ENCODE results near the gene IL20.

IL20 gene, protein sequence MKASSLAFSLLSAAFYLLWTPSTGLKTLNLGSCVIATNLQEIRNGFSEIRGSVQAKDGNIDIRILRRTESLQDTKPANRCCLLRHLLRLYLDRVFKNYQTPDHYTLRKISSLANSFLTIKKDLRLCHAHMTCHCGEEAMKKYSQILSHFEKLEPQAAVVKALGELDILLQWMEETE

DNA sequence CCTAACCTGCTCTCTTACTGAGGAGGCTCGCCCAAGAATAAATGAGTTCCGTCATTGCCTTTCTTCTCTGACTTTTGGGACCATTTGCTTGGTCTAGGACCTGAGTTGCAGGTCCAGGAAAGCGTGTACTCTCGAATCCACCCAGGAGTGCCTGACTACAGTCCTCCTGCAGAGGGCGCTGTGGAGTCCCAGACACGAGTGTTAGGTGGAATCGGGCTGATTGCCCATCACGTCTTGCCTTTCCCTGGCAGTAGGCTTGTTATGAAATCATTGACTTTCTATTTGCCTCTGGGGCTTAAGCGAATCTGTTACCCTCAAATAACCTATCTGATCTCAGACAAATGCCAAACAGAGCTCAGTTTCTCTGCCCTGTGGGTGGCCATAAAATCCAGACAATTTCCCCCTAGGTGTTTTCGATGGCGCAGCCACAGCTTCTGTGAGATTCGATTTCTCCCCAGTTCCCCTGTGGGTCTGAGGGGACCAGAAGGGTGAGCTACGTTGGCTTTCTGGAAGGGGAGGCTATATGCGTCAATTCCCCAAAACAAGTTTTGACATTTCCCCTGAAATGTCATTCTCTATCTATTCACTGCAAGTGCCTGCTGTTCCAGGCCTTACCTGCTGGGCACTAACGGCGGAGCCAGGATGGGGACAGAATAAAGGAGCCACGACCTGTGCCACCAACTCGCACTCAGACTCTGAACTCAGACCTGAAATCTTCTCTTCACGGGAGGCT, at the start of gene IL20:
IL20 (plus strand) TSS at position 685 of the 733 bp plus-strand sequence. CDS start 230 bp downstream, outside the sequence.
- DNase-seq (ENCODE audit: low spot score): peak; percentile 81

DNA sequence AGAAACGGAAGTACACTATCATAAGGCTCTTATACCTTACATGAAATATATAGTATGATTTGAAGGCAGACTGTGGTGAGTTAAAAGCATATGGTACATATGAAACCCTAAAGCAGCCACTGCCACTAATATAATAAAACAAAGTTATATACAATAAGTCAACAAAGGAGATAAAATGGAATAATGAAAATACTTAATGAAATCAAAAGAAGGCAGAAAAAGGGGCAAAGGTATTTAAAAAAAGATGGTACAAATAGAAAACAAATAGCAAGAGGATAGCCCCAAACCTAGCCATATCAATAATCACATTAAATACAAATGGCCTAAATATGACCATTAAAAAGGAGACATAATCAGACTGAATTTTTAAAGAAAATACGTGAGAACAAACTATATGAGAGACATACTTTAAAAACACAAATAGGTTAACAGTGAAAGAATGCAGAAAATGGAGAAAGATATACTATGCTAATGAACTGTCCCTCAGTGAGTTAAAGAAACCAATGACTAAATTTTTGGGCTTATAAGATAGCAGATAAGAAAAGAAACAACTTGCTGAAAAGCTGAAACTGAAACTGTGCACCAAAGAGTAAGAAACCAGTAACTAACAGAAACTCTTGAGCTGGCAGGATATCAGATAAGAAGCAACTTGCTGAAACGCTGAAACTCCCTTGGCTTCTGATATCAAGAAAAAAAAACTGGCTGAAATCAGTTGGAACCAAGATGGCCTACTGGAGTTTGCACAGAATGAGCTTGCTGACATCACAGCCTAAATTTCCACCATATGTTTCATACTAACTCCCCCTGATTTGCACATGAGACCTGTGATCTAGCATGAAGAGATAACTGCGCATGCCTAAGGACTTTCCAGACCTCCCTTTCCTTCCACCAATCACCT, 48.8 kb upstream of the IL20 start:
- no peak for DNase-seq (ENCODE audit: low spot score)

DNA sequence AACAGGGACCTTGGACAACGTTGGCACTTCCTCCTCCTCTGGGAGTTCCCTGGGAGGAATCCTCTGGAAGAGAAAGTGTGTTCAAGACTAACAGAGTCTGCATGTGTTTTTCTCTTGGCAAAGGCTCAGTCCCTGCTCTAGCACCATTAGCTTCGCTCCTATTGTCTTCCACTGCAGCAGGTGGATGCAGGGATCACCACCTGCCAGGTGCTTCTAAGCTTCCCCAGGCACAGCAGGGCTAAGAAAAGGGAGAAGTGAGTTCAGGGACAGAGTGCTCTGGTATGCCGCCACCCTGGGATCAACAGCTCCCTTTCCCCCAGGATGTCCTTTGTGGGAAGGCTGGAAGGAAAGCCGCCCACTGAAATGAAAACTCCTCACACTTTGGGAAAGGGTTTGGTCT, 43.9 kb upstream of the IL20 start:
- no peak for DNase-seq (ENCODE audit: low spot score)

DNA sequence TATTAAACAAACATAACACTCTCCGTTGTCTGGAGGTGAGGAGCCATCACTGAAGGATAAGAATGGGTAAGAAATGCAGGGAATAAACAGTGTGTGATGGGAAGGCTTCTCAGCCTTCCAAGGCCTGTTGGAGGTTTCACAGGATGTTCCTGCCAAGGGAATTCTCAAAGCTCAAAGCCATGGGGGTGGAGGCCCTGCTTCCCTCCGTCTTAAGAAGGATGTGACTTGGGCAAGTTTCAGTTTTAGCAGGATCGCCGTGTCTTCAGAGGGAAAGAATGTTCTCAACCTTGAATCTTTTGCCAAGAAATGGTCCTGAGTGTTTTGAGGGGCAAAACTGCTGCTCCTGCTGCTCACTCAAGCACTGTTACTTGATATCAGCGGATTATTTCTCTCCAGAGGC, 41.7 kb upstream of the IL20 start:
- no peak for DNase-seq (ENCODE audit: low spot score)

DNA sequence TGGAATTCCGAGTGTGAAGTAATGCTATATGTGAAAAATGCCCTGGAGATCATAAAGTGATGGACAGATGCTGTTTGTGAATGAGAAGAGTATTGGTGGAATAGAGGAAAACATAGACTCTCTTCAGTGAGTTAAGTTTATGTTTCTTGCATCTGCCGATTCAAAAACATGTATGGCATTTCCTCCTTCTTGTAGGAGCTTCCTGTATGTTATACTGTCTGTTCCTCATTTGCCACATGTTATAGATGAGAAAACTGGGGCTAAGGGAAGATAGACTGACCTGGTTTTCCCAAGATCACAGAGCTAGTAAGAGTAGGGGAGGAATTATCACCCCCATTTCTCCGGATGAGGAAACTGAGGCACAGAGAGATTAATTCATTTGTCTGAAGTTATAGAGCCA, 41.1 kb upstream of the IL20 start:
- no peak for DNase-seq (ENCODE audit: low spot score)

DNA sequence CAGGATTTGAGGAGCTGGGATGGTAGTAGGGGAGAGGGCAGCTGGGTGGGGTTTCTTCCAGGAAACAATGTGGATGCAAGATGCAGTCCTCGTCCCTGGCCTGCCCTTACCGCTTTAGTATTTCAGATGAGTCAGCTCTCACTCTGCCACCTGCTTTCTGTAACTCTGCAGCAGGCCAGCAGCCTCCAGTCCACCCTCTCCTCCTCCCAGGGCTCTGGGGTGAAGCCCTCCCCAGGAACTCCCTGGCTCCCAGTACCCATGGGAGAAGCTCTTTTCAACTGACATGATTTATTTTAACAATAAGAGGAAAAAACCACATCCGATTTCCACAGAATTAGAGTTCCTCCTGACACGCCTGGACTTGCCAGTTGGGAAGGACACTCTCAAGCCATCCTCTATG, 39.0 kb upstream of the IL20 start:
- DNase-seq (ENCODE audit: low spot score): no peak

DNA sequence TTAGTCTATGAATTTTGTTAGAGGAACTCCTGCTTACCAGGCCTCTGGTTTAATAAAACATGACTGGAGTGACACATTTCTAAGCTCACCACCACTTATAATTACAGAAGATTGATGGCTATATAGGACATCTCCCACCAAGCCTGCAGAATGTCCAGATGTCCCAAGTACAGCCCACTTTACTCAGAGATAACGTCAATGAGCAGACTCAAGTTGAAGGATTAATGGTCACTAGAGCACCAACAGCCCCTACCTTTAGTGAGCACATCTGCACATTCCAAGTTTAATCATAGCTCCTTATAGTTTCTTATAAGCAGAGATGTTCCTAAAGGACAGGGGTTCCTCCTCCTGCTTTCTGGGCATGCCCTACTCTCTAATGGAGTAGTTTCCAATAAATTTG, 37.4 kb upstream of the IL20 start:
- no peak for DNase-seq (ENCODE audit: low spot score)

DNA sequence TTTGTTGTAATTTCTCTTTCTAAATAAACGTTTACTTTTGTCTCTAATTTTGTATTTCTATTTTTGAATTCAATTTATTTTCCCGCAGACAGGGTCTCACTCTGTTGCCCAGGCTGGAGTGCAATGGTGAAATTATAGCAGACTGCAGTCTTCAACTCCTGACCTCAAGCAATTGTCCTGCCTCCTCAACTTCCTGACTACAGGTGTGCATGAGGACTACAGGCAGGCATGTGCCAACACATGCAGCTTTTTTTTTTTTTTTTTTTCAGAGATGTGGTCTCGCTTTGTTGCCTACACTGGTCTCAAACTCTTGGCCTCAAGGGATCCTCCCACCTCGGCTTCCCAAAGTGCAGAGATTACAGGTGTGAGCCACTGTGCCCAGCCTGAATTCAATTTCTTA, 36.7 kb upstream of the IL20 start:
- no peak for DNase-seq (ENCODE audit: low spot score)

DNA sequence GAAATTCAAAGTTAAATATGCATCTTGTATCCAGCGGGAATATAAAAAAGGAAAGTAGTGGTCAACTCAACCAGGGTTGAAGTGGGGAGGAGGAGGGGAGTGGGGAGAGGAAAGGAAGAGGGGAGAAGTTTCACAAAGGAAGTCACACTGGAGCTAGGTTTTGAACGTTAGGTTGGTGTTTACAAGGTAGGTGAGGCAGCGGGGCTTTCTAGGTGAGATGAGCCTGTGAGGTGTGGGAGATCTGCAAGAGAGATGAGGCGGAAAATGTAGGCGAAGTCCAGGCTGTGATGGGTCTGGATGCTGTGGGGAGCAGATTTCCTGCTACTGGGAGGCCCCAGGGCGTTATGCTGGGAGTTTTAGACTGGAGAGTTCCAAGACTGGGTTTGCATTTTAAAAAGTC, 36.1 kb upstream of the IL20 start:
- DNase-seq (ENCODE audit: low spot score): no peak

DNA sequence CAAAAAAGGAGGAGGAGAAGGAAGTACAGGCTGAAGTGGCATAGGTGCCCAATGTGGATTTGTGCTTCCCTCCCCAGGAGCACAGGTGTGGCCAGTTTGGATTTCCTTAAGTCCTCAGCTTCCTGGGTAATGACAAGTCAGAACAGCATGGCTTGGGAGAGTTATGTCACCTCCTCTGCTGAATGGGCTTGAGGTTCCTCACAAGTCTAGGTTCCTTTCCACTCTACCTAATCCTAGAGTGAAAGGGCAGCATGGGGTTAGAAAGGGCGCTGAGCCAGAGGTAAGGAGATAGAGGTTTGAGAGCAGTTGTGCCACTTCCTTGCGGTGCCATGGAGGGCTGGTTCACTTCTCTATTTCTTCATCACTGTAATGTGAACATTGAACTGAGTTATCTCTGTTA, 35.5 kb upstream of the IL20 start:
- DNase-seq (ENCODE audit: low spot score): no peak

DNA sequence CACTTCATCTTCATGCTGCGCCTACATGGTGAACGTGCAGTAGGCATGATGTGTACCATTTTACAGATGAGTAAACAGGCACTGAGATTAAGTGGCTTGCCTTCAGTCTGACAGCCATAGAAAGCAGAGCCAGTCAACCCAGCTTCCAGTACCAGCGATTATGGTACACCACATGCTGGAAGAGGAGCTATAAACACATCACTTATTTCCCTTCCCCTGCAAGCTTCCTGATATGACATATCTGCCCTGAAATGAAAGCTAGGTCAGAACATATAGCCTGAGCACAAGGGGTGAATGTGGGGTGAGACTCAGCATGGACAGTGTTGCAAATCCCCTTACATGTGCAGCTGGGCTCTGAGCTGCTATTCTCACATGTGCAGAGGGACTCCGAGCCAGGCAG, 33.8 kb upstream of the IL20 start:
- DNase-seq (ENCODE audit: low spot score): no peak

DNA sequence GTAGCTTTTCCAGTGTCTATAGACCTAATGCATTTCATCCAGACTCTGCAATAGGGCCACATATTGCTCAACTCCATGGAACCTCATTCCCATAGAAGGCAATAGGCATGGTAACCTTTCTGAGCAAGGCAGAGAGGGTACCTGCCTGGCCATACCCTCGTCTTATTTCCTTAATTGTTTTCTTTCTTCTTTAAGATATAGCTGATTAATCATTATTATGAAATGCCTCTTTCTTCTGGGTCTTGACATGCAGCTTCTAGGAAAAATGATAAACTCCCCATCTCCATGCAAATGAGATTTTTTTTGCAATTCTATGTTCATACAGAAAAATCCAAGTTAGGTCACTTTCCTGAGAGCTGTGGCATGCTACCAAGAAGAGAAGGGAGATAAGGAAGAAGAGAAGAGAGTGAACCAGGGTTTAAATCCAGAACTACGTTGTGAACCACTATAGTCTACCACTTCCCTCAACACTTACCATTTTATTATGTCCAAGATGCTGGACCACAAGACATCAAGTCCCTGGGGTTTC, 33.0 kb upstream of the IL20 start:
- no peak for DNase-seq (ENCODE audit: low spot score)

DNA sequence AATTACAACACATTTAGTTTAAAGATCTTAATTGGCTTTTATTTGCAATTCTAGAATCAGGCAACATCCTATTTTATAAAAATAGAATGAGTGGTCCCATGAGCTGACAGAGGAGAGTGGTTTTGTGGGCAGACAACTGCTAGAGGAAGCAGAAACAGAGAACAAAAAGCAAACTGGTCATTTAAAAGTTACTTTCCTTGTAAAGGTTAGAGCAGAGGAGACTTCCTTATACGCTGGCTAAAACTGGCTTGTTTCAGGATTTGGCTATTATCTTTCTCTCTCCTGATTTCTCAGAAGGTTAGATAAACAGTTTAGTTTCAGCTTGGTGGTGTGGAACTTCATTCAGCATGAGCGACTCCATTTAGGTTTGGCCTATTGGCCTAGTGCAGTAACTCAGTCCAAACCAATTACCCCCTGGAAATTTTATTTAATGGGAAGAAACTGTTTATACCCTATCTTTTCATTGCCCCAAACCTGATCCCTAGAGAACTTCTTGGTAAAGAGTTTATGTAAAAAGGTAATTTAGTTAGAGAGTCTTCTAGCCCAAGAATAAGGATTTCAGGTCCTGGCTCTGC, 32.2 kb upstream of the IL20 start:
- DNase-seq (ENCODE audit: low spot score): no peak

DNA sequence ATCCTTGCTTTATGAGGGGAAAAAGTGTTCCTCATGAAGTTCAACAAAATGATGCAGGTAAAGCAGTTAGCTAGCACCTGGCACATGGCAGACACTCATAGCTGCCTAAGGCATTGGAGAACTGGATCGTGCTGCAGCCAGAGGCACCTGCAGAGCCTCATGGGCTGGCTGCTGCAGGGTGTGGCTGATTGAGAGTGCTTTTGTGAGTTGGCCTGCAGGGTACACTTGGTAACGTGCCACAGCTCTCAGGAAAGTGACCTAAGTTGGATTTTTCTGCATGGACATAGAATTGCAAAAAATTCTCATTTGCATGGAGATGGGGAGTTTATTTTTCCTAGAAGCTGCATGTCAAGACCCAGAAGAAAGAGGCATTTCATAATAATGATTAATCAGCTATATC, 31.6 kb upstream of the IL20 start:
- no peak for DNase-seq (ENCODE audit: low spot score)

DNA sequence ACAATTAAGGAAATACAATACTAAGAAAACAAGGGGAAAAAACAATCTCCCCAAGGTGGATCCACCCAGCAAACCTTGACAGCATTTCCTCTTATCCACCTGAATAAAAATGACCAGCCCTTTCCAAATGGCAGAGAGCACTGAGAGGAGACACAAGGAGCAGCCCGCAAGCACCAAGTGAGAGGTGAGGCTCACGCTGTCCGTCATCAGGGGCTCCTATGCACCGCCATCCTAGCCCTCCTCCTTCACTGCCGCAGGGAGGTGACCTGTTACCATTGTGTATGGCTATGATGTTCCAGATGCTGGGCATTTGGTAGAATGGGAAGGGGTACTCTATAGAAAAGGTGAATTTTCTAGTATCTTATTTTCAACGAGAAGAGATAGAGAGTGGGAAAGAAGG, 31.2 kb upstream of the IL20 start:
- no peak for DNase-seq (ENCODE audit: low spot score)

DNA sequence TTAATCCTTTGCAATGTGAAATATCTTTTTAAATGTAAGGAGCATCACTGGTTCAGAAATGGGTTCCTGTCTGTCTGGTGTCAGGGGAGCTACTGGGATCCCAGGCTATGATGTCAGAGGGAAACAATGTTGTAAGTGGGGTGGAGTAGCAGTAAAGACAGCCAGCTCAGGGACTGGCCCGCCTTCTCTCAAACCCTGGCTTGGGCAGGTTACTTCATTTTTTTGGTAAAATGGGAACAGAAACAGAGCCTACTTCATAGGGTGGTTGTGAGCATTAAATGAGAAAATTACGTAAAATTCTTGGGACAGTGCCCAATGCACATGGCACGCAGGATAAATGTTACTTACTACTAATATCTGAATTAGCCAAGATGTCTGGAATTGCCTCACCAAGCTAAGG, 30.7 kb upstream of the IL20 start:
- DNase-seq (ENCODE audit: low spot score): no peak

DNA sequence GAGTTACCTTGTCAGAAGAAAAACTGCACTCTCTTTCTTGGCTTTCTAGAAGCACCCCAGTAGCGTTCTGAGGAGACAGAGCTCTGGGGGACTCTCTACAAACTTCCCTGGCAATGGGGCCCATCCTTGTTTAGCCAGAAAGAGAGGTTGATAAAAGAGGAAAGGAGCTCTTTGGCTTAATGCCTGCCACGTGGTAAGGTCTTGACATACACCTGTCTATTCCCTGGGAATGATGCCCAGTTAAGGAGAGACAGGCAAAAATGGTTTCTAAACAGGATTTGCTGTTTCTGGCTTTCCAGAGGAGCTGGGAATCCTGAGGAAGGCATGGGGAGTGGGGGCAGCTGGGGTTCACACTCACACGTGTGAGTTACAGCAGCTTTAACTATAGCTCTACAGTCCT, 30.2 kb upstream of the IL20 start:
- no peak for DNase-seq (ENCODE audit: low spot score)

DNA sequence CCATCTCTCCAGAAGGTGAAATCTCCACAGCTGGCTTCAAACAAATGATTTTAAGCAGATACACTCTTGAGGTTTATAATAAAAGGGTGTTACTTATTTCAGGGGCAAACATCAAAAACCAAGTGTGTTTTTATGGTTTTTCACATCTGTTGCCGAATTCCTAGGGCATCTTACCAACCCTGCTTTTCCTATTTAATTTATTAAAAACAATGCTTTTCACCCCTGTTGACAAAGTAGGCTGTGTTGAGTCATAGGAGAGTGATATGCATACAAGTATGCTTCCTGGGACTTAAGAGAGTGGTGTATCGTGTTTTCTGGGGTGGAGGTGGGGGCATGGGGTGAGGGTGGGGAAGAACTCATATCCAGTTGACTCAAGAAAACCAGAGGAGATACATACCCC, 29.3 kb upstream of the IL20 start:
- DNase-seq (ENCODE audit: low spot score): no peak

DNA sequence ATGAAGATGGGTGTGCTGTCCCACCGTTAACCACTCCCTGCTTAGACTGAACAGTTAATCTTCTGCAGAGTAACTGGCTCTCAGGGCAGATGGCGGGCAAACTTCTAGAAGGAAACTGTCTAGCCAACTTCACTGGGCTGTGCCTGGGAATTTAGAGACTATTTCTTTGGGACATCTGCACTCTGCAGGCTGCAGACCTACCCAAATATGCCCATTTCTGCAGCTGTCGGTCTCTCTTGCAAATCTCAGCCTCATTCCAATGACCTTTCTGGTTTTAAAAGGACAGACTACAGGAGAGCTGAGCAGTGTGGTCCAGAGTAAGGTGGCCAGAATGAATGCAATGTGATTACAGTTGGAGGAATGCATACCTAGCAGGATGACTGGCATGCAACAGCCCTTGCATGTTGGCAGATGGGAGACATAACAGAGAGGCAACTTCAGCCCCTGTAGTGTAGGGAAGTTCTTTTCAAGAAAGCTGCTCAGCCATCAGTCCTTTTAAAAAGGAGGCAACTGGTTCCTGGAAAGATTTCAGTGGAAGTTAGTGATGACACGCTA, 26.3 kb upstream of the IL20 start:
- DNase-seq (ENCODE audit: low spot score): no peak

DNA sequence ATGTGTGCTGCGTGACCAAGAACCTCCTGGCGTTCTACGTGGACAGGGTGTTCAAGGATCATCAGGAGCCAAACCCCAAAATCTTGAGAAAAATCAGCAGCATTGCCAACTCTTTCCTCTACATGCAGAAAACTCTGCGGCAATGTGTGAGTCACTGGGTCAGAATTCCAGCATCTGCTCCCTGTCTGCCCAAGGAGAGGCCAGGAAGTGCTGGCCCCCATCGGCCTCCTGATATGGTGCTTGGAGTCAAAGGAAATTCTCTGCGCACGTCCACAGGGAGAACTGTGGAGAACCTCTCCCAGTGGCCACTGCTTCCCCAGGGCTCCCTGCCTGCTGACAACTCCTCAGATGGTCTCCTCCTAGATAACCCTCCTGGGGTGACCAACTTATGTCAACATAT, 25.6 kb upstream of the IL20 start:
- no peak for DNase-seq (ENCODE audit: low spot score)

DNA sequence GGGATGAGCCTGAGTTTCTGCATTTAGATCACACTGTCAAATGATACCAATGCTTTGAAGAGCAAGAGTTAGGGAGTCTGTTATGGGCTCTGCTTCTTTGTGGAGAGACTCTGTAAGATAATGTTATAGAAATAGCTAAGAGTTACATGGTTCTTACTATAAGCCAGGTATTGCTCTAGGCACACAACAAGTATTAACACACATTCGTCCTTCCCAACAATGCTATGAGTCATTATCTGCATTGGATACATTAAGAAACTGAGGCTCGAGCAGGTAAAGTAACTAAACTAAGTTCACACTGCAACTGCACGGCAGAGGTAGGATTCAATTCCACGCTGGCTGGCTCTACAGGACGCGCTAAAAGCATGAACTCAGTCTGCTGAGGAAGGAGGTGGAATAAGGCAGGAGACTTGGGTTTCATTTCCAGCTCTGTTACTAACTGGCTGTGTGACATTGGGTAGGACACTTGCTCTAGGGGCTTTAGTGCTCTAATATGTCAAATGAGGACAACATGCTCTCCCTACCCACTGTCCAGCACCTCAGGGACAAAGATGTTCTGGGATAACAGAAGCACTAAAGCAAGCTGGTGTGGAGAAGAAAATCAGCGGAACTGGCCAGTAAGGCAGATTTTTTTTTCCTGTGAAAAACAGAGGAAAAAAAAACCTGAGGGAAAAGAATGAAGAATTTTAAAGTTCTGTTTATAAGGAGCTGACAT, 23.7 kb upstream of the IL20 start:
- DNase-seq (ENCODE audit: low spot score): no peak

DNA sequence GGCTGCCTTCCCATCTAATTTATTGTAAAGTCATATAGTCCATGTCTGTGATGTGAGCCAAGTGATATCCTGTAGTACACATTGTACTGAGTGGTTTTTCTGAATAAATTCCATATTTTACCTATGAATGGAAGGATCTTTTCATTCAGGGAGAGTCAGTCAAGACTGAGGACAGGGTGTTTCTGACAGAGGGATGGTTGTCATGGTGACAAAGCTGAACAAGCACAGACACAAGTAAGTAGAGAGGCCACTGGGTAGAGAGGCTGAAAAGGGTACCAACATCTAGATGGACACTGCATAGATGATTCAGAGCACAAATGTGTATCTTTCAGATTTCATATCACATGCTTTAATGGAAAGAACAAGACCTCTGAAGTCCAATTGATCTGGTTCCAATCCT, 22.6 kb upstream of the IL20 start:
- no peak for DNase-seq (ENCODE audit: low spot score)

Measured in COLO829 (cell line).